Measurements from ENCODE around the gene IP6K1. TPM values are rescaled to one million over a fixed set of nuclear protein-coding genes. Genes with fewer than 3 reads are reported as not detected.
"Not testable (repeated sequence)": the region's sequence is repeated elsewhere in the genome, so short reads cannot be mapped to it uniquely, and the experiment has no call there.

The IP6K1 gene
- polyA plus RNA-seq, 1 donor (not counting 4 experiments of a cell fraction or from before 2014, with no cell fraction given), result 24.5 TPM

GRCh38 chr3:49785565-49786356 lies 581 bp downstream of the IP6K1 start:
- Histone ChIP-seq H3K79me2 (ENCODE audit: control insufficient read depth, insufficient read depth, low read length) (peaks cover 39% of the 10 kb centered on the region), H3K27ac (ENCODE audit: control insufficient read depth, insufficient read depth, low read length) (peak overlapping the region; percentile 96), H4K20me1 (ENCODE audit: control insufficient read depth, extremely low read depth, insufficient read depth, low read length) (no peaks in the 10 kb centered on the region), H3K36me3 (ENCODE audit: control insufficient read depth in 2 of 2, extremely low read depth in 1 of 2, insufficient read depth in 2 of 2, low read length in 2 of 2) (peaks cover 4 to 12% of the 10 kb centered on the region in 2 experiments), H3K4me3 (ENCODE audit: control insufficient read depth in 2 of 3, extremely low read depth in 1 of 3, insufficient read depth in 2 of 3, low read depth in 1 of 3, low read length in 3 of 3) (peak overlapping the region; percentile 86 to 97 (median 93)), H3K9ac (ENCODE audit: control insufficient read depth, extremely low read depth, insufficient read depth, low read length) (peak overlapping the region; percentile 91), H3K9me3 (ENCODE audit: control insufficient read depth, low read depth, low read length) (no peaks in the 10 kb centered on the region), H3K4me1 (ENCODE audit: control insufficient read depth, extremely low read depth, insufficient read depth, low read length) (peaks cover 12% of the 10 kb centered on the region), H3K4me2 (ENCODE audit: control insufficient read depth, extremely low read depth, insufficient read depth, low read depth, low read length) (peak overlapping the region; percentile 99), H3K9me1 (ENCODE audit: control insufficient read depth, extremely low read depth, insufficient read depth, low read length) (no peaks in the 10 kb centered on the region), H2AFZ (ENCODE audit: control insufficient read depth, low read length) (peak overlapping the region; percentile 78), H3K27me3 (ENCODE audit: control insufficient read depth, extremely low read depth, insufficient read depth, low read length) (no peaks in the 10 kb centered on the region)
- FAIRE-seq (peak; percentile 36), DNase-seq (ENCODE audit: low read depth, low spot score) (no peak)
- dilution Hi-C loops (cut with MboI; ENCODE audit: extremely low pct_ligation_motif_present, low sequenced_read_pairs), result no loop called here
- TF ChIP-seq CTCF (optimal IDR thresholded peaks at IDR 0.05 in 1 of 3, IDR thresholded peaks at IDR 0.05 in 1 of 3, conservative IDR thresholded peaks at IDR 0.05 in 1 of 3; ENCODE audit: extremely low read depth in 1 of 3, insufficient read depth in 2 of 3, low read length in 3 of 3) (no peak), EZH2 (IDR thresholded peaks at IDR 0.05; ENCODE audit: low read length) (no peak)

GRCh38 chr3:49782277-49782676 lies 4.1 kb downstream of the IP6K1 start:
- H3K4me2 ChIP-seq (ENCODE audit: control insufficient read depth, extremely low read depth, insufficient read depth, low read depth, low read length); DNase-seq (ENCODE audit: low read depth, low spot score); H2AFZ ChIP-seq (ENCODE audit: control insufficient read depth, low read length); H4K20me1 ChIP-seq (ENCODE audit: control insufficient read depth, extremely low read depth, insufficient read depth, low read length); H3K27me3 ChIP-seq (ENCODE audit: control insufficient read depth, extremely low read depth, insufficient read depth, low read length); dilution Hi-C loops (cut with MboI; ENCODE audit: extremely low pct_ligation_motif_present, low sequenced_read_pairs); H3K9me3 ChIP-seq (ENCODE audit: control insufficient read depth, low read depth, low read length); H3K9me1 ChIP-seq (ENCODE audit: control insufficient read depth, extremely low read depth, insufficient read depth, low read length); H3K4me3 ChIP-seq (ENCODE audit: control insufficient read depth in 2 of 3, extremely low read depth in 1 of 3, insufficient read depth in 2 of 3, low read depth in 1 of 3, low read length in 3 of 3); H3K27ac ChIP-seq (ENCODE audit: control insufficient read depth, insufficient read depth, low read length); FAIRE-seq; H3K9ac ChIP-seq (ENCODE audit: control insufficient read depth, extremely low read depth, insufficient read depth, low read length): not testable (repeated sequence)
- Histone ChIP-seq H3K4me1 (ENCODE audit: control insufficient read depth, extremely low read depth, insufficient read depth, low read length) (peaks cover 10% of the 10 kb centered on the region), H3K36me3 (ENCODE audit: control insufficient read depth in 2 of 2, extremely low read depth in 1 of 2, insufficient read depth in 2 of 2, low read length in 2 of 2) (peaks cover 6 to 12% of the 10 kb centered on the region in 2 experiments), H3K79me2 (ENCODE audit: control insufficient read depth, insufficient read depth, low read length) (peaks cover 68% of the 10 kb centered on the region)
